ENCODE data around the gene ALPL.

ALPL gene

DNA sequence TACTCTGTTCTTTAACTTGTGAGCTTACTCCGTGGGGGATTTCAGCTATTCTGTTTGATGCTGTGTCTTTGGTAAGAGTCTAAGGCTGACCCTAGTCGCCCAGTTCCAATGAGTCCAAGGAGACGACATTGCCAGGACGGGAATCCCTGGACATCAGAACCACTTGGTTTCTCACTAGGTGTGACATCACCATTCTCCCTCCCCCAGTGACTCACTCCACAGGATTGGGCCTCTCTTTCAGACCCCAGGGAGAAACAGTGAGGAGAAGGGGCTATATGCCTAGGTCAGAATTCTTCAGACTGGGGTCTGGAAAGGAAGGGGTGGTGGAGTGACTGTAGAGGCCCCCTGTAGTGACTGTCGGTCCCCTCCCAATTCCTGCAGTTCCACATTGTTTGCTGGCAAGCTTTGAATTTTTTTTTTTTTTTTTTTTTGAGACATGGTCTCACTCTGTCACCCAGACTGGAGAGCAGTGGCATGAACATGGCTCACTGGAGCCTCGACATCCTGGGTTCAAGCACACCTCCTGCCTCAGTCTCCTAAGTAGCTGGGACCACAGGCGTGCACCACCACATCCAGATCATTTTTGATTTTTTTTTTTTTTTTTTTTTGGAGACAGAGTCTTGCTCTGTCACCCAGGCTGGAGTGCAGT lies 21.3 kb downstream of the ALPL start:
- no peak overlapping the region for H3K4me3 ChIP-seq (ENCODE audit: severe bottlenecking)
- no peaks in the 10 kb centered on the region for H3K9me3 ChIP-seq (ENCODE audit: severe bottlenecking)
- DNase-seq (ENCODE audit: low spot score) (no peak), ATAC-seq (ENCODE audit: low read depth) (0 out of 3 replicates have a peak, but pooled peaks have one; percentile 35)
- no peaks in the 10 kb centered on the region for H3K27me3 ChIP-seq (ENCODE audit: insufficient read depth, poor library complexity, severe bottlenecking)
- H3K4me1 ChIP-seq (ENCODE audit: insufficient read depth, poor library complexity, severe bottlenecking): no peaks in the 10 kb centered on the region
- no peak overlapping the region for H3K27ac ChIP-seq (ENCODE audit: poor library complexity, severe bottlenecking)
- no peaks in the 10 kb centered on the region for H3K36me3 ChIP-seq (ENCODE audit: low read depth)
- TF ChIP-seq, protein P1, sequence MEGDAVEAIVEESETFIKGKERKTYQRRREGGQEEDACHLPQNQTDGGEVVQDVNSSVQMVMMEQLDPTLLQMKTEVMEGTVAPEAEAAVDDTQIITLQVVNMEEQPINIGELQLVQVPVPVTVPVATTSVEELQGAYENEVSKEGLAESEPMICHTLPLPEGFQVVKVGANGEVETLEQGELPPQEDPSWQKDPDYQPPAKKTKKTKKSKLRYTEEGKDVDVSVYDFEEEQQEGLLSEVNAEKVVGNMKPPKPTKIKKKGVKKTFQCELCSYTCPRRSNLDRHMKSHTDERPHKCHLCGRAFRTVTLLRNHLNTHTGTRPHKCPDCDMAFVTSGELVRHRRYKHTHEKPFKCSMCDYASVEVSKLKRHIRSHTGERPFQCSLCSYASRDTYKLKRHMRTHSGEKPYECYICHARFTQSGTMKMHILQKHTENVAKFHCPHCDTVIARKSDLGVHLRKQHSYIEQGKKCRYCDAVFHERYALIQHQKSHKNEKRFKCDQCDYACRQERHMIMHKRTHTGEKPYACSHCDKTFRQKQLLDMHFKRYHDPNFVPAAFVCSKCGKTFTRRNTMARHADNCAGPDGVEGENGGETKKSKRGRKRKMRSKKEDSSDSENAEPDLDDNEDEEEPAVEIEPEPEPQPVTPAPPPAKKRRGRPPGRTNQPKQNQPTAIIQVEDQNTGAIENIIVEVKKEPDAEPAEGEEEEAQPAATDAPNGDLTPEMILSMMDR (IDR thresholded peaks at IDR 0.05; ENCODE audit: poor library complexity, severe bottlenecking): no peak

DNA sequence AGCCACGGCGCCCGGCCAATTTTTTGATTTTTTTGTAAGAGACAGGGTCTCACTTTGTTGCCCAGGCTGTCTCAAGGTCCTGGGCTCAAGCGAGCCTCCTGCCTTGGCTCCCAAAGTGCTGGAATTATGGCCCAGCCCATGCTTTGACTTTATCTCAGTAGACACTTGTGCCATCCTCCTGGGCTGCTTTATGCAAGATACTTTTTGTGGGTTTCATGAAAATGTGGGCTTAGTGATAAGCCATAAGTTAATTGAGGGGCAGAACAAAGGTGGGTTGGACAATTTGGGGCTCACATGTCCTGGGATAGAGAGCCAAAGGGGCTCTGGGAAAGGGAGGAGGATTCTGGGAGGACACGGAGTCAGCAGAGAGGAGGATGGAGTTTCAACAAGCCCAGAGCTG lies 22.0 kb downstream of the ALPL start:
- H3K27me3 ChIP-seq (ENCODE audit: insufficient read depth, poor library complexity, severe bottlenecking): no peaks in the 10 kb centered on the region
- TF ChIP-seq, protein P1 (IDR thresholded peaks at IDR 0.05; ENCODE audit: poor library complexity, severe bottlenecking): no peak
- H3K27ac ChIP-seq (ENCODE audit: poor library complexity, severe bottlenecking): no peak overlapping the region
- no peak overlapping the region for H3K4me3 ChIP-seq (ENCODE audit: severe bottlenecking)
- ATAC-seq (ENCODE audit: low read depth): no peak
- DNase-seq (ENCODE audit: low spot score): no peak
- no peaks in the 10 kb centered on the region for H3K4me1 ChIP-seq (ENCODE audit: insufficient read depth, poor library complexity, severe bottlenecking)
- no peaks in the 10 kb centered on the region for H3K36me3 ChIP-seq (ENCODE audit: low read depth)
- no peaks in the 10 kb centered on the region for H3K9me3 ChIP-seq (ENCODE audit: severe bottlenecking)

DNA sequence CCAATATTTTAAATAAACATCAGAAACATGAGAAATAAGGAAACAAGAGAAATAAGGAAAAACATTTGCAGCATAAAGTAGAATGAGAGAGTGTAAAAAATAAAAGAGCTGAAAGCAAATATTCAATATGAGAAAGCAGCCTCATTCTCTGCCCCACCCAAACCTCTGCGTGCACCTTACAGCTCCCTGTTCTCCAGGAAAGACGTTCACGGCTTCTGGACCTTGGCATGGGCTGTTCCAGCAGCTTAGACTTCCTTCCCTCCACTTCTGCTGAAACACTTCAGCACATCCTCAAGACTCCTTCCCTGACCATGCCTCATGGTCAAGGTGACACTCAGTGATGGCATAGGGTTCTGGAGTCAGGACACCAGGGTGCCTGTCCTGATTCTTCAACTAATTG lies 23.3 kb downstream of the ALPL start:
- Histone ChIP-seq H3K4me1 (ENCODE audit: insufficient read depth, poor library complexity, severe bottlenecking) (no peaks in the 10 kb centered on the region), H3K27ac (ENCODE audit: poor library complexity, severe bottlenecking) (no peak overlapping the region), H3K4me3 (ENCODE audit: severe bottlenecking) (no peak overlapping the region), H3K27me3 (ENCODE audit: insufficient read depth, poor library complexity, severe bottlenecking) (no peaks in the 10 kb centered on the region), H3K36me3 (ENCODE audit: low read depth) (no peaks in the 10 kb centered on the region), H3K9me3 (ENCODE audit: severe bottlenecking) (no peaks in the 10 kb centered on the region)
- TF ChIP-seq, protein P1 (IDR thresholded peaks at IDR 0.05; ENCODE audit: poor library complexity, severe bottlenecking): no peak
- ATAC-seq (ENCODE audit: low read depth) (no peak), DNase-seq (ENCODE audit: low spot score) (no peak)

- H3K4me1 ChIP-seq (ENCODE audit: insufficient read depth, poor library complexity, severe bottlenecking): no peaks in the 10 kb centered on the region
- H3K9me3 ChIP-seq (ENCODE audit: severe bottlenecking): no peaks in the 10 kb centered on the region
- no peak overlapping the region for H3K4me3 ChIP-seq (ENCODE audit: severe bottlenecking)
- no peak overlapping the region for H3K27ac ChIP-seq (ENCODE audit: poor library complexity, severe bottlenecking)
- no peaks in the 10 kb centered on the region for H3K36me3 ChIP-seq (ENCODE audit: low read depth)
- TF ChIP-seq, protein P1 (IDR thresholded peaks at IDR 0.05; ENCODE audit: poor library complexity, severe bottlenecking): no peak
- DNase-seq (ENCODE audit: low spot score) (no peak), ATAC-seq (ENCODE audit: low read depth) (no peak)
- no peaks in the 10 kb centered on the region for H3K27me3 ChIP-seq (ENCODE audit: insufficient read depth, poor library complexity, severe bottlenecking)
These were observed 23.8 kb downstream of the ALPL start for GRCh38 chr1:21532992-21533534.

DNA sequence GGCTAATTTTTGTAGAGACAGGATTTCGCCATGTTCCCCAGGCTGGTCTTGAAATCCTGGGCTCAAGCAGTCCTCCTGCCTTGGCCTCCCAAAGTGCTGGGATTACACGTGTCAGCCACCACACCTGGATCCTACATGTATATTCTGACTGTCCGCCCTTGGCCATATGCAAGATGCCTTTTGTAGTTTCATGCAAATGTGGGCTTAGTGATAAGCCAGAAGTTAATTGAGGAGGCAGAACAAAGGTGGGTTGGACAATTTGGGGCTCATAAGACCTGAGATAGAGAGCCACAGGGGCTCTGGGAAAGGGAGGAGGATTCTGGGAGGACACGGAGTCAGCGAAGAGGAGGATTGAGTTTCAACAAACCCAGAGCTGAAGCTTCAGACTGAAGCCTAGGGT lies 24.9 kb downstream of the ALPL start:
- no peak overlapping the region for H3K4me3 ChIP-seq (ENCODE audit: severe bottlenecking)
- H3K36me3 ChIP-seq (ENCODE audit: low read depth): no peaks in the 10 kb centered on the region
- TF ChIP-seq, protein P1 (IDR thresholded peaks at IDR 0.05; ENCODE audit: poor library complexity, severe bottlenecking): no peak
- no peaks in the 10 kb centered on the region for H3K27me3 ChIP-seq (ENCODE audit: insufficient read depth, poor library complexity, severe bottlenecking)
- no peaks in the 10 kb centered on the region for H3K9me3 ChIP-seq (ENCODE audit: severe bottlenecking)
- DNase-seq (ENCODE audit: low spot score): no peak
- no peak for ATAC-seq (ENCODE audit: low read depth)
- no peak overlapping the region for H3K27ac ChIP-seq (ENCODE audit: poor library complexity, severe bottlenecking)
- H3K4me1 ChIP-seq (ENCODE audit: insufficient read depth, poor library complexity, severe bottlenecking): no peaks in the 10 kb centered on the region
